ENCODE data around the gene CNTNAP2. TPM values are rescaled to one million over a fixed set of nuclear protein-coding genes. Genes with fewer than 3 reads are reported as not detected.
A peak's percentile ranks its signal among the peaks of the same experiment; 100 is the strongest.

CNTNAP2 gene
- total and polyA plus RNA-seq, 2 donors from 2014 or later = 0.06 to 0.13 TPM

DNA sequence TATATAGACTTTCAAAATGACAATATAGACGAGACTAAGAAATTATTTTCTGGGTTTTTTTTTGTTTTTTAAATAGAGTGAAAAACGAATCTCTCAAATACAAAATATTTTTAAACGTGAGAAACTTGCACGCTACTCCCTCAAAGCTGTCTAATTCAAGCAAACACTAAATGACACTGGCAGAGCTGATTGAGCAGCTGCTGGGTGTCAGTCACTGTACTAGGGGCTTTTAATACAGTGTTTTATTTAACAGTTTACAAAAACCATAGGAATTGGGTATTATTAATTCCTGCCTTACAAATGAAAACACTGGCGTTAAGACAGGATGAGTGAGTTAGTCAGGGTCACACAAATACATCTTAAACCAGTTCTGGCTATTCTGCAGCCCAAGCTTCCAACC, 1264.3 kb downstream of the CNTNAP2 start:
- Histone ChIP-seq H3K4me3 (ENCODE audit: low read length in 3 of 3) (no peak overlapping the region), H3K9ac (ENCODE audit: low read length in 3 of 3) (no peak overlapping the region), H3K9me3 (ENCODE audit: control insufficient read depth in 2 of 3, insufficient read depth in 1 of 3, low read length in 3 of 3) (no peaks in the 10 kb centered on the region), H3K4me1 (ENCODE audit: control insufficient read depth in 2 of 3, insufficient read depth in 2 of 3, low read depth in 1 of 3, low read length in 3 of 3) (no peaks in the 10 kb centered on the region), H3K27me3 (ENCODE audit: control insufficient read depth, insufficient read depth, low read length) (no peaks in the 10 kb centered on the region), H3K27ac (ENCODE audit: low read depth in 2 of 2, low read length in 2 of 2) (no peak overlapping the region), H3K36me3 (ENCODE audit: control insufficient read depth in 2 of 3, insufficient read depth in 3 of 3, low read length in 3 of 3) (no peaks in the 10 kb centered on the region)
- intact Hi-C loops (cut with DNase I) = no loop called here
- no peak for FAIRE-seq
- DNase-seq = no peak
- TF ChIP-seq, protein P1, sequence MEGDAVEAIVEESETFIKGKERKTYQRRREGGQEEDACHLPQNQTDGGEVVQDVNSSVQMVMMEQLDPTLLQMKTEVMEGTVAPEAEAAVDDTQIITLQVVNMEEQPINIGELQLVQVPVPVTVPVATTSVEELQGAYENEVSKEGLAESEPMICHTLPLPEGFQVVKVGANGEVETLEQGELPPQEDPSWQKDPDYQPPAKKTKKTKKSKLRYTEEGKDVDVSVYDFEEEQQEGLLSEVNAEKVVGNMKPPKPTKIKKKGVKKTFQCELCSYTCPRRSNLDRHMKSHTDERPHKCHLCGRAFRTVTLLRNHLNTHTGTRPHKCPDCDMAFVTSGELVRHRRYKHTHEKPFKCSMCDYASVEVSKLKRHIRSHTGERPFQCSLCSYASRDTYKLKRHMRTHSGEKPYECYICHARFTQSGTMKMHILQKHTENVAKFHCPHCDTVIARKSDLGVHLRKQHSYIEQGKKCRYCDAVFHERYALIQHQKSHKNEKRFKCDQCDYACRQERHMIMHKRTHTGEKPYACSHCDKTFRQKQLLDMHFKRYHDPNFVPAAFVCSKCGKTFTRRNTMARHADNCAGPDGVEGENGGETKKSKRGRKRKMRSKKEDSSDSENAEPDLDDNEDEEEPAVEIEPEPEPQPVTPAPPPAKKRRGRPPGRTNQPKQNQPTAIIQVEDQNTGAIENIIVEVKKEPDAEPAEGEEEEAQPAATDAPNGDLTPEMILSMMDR (IDR thresholded peaks at IDR 0.05; ENCODE audit: borderline replicate concordance, extremely low read depth, insufficient read depth) = no peak

DNA sequence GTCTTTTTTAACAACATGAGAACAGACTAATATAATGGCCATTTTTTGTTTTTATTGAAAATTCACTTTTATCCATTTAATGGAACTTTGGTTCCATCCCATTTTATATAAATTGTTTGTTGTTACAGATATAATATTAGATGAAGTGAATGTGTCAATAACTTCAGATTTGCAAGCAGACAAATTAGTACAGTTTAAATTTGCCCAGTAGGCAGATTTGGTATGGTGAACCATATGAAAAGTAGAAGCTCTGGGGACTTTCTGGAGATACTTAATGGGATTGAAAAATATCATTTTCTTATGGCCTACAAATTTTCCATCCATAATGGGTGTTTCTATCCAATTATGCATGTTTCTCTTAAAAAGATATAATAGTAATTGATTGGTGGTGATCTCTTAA, 1277.7 kb downstream of the CNTNAP2 start:
- H3K27ac ChIP-seq (ENCODE audit: low read depth in 2 of 2, low read length in 2 of 2) = no peak overlapping the region
- DNase-seq = no peak
- no peaks in the 10 kb centered on the region for H3K27me3 ChIP-seq (ENCODE audit: control insufficient read depth, insufficient read depth, low read length)
- H3K9me3 ChIP-seq (ENCODE audit: control insufficient read depth in 2 of 3, insufficient read depth in 1 of 3, low read length in 3 of 3) = peaks cover 0 to 2% (median 0%) of the 10 kb centered on the region in 3 donors
- no peak overlapping the region for H3K4me3 ChIP-seq (ENCODE audit: low read length in 3 of 3)
- intact Hi-C loops (cut with DNase I) = no loop called here
- no peaks in the 10 kb centered on the region for H3K36me3 ChIP-seq (ENCODE audit: control insufficient read depth in 2 of 3, insufficient read depth in 3 of 3, low read length in 3 of 3)
- TF ChIP-seq, protein P1 (IDR thresholded peaks at IDR 0.05; ENCODE audit: borderline replicate concordance, extremely low read depth, insufficient read depth) = no peak
- no peak for FAIRE-seq
- H3K9ac ChIP-seq (ENCODE audit: low read length in 3 of 3) = no peak overlapping the region
- no peaks in the 10 kb centered on the region for H3K4me1 ChIP-seq (ENCODE audit: control insufficient read depth in 2 of 3, insufficient read depth in 2 of 3, low read depth in 1 of 3, low read length in 3 of 3)

DNA sequence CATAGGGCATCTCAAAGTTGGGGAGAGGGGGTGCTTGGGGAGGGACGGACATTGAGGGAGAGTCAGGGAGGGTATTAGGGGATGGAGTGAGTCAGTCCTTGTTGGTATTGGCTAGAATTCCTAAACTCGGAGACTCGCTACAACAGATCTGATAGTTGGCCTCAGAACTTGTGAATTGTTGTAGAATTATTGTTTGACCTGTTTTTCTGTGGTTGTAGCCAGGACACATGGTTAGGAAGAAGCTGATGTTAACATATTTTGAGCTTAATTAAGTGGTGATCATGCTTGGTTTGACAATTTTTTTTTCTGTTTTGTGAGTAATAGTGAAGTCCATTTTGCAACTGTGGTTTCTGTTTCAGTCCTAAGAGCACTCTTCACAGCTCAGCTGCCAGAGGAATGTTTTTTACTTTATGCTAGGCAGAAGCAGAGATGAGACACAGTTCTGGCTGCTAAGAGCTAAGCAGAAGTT, 1283.7 kb downstream of the CNTNAP2 start:
- H3K27ac ChIP-seq (ENCODE audit: low read depth in 2 of 2, low read length in 2 of 2) = no peak overlapping the region
- no peak overlapping the region for H3K4me3 ChIP-seq (ENCODE audit: low read length in 3 of 3)
- no peaks in the 10 kb centered on the region for H3K9me3 ChIP-seq (ENCODE audit: control insufficient read depth in 2 of 3, insufficient read depth in 1 of 3, low read length in 3 of 3)
- H3K4me1 ChIP-seq (ENCODE audit: control insufficient read depth in 2 of 3, insufficient read depth in 2 of 3, low read depth in 1 of 3, low read length in 3 of 3) = no peaks in the 10 kb centered on the region
- no peak overlapping the region for H3K9ac ChIP-seq (ENCODE audit: low read length in 3 of 3)
- FAIRE-seq (no peak), DNase-seq (peak in 1 of 5 donors; percentile 4)
- no peaks in the 10 kb centered on the region for H3K27me3 ChIP-seq (ENCODE audit: control insufficient read depth, insufficient read depth, low read length)
- intact Hi-C loops (cut with DNase I) = no loop called here
- TF ChIP-seq, protein P1 (IDR thresholded peaks at IDR 0.05; ENCODE audit: borderline replicate concordance, extremely low read depth, insufficient read depth) = no peak
- no peaks in the 10 kb centered on the region for H3K36me3 ChIP-seq (ENCODE audit: control insufficient read depth in 2 of 3, insufficient read depth in 3 of 3, low read length in 3 of 3)

DNA sequence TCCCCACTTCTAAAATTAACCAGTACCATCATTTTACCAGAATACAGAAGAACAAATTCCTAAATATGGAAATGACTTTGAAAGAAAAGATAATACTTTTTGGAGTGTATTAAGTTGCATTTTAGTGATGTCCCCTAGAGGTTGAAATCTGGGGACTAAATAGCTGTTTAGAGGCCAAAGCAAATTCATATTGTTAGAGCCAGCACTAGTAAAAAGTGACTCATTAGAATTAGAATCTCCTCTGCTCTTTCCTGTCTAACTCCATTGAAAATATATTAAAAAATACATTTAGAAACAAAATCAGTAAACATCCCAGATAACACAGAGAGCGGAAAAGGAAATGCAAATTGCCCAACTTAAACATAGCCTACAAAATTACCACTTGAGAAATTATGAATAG, 1284.3 kb downstream of the CNTNAP2 start:
- Histone ChIP-seq H3K9me3 (ENCODE audit: control insufficient read depth in 2 of 3, insufficient read depth in 1 of 3, low read length in 3 of 3) (no peaks in the 10 kb centered on the region), H3K4me3 (ENCODE audit: low read length in 3 of 3) (no peak overlapping the region), H3K9ac (ENCODE audit: low read length in 3 of 3) (no peak overlapping the region), H3K4me1 (ENCODE audit: control insufficient read depth in 2 of 3, insufficient read depth in 2 of 3, low read depth in 1 of 3, low read length in 3 of 3) (no peaks in the 10 kb centered on the region), H3K36me3 (ENCODE audit: control insufficient read depth in 2 of 3, insufficient read depth in 3 of 3, low read length in 3 of 3) (no peaks in the 10 kb centered on the region), H3K27ac (ENCODE audit: low read depth in 2 of 2, low read length in 2 of 2) (no peak overlapping the region), H3K27me3 (ENCODE audit: control insufficient read depth, insufficient read depth, low read length) (no peaks in the 10 kb centered on the region)
- TF ChIP-seq, protein P1 (IDR thresholded peaks at IDR 0.05; ENCODE audit: borderline replicate concordance, extremely low read depth, insufficient read depth) = no peak
- intact Hi-C loops (cut with DNase I) = no loop called here
- DNase-seq (no peak), FAIRE-seq (no peak)
